Retinal pigment epithelial cell (primary cell): ENCODE results near the gene DYRK1A.
"Not testable (repeated sequence)": the region's sequence is repeated elsewhere in the genome, so short reads cannot be mapped to it uniquely, and the experiment has no call there.

Experiments used
- DNase-seq: peaks from one replicate; pipeline ENCODE4 v3.0.0-alpha.2; 2010; ENCODE audit warnings: low read depth
- H3K4me3 ChIP-seq: 2 replicates; pipeline ENCODE4 v1.5.1; 2011; ENCODE audit warnings: mild to moderate bottlenecking, low read length, control low read depth, moderate library complexity
- TF ChIP-seq, protein P1 (sequence below): conservative IDR thresholded peaks from 2 replicates; pipeline ENCODE4 v1.5.1; 2011; ENCODE audit warnings: low read depth, low read length, control low read depth, inconsistent platforms

The DYRK1A gene

DNA sequence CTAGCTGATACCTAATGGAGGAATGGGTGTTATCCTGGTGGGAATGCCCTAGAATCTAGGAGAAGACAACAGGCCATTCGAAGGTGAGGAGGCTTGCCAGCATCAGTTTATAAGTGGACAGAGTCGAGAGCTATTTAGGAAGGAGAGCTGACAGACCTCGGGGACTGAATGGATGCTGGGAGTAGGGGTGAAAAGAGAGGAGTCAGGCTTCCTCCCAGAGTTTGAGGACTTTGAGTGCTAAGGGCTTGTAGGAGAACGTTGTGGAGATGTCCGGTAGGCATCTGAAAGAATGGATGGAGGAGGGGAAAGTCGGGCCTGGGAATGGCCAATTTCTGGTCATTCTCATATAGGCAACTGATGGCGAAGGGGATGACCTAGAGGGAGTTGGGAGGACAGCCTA lies 155.1 kb downstream of the DYRK1A start:
- no peak overlapping the region for H3K4me3 ChIP-seq
- TF ChIP-seq, protein P1, sequence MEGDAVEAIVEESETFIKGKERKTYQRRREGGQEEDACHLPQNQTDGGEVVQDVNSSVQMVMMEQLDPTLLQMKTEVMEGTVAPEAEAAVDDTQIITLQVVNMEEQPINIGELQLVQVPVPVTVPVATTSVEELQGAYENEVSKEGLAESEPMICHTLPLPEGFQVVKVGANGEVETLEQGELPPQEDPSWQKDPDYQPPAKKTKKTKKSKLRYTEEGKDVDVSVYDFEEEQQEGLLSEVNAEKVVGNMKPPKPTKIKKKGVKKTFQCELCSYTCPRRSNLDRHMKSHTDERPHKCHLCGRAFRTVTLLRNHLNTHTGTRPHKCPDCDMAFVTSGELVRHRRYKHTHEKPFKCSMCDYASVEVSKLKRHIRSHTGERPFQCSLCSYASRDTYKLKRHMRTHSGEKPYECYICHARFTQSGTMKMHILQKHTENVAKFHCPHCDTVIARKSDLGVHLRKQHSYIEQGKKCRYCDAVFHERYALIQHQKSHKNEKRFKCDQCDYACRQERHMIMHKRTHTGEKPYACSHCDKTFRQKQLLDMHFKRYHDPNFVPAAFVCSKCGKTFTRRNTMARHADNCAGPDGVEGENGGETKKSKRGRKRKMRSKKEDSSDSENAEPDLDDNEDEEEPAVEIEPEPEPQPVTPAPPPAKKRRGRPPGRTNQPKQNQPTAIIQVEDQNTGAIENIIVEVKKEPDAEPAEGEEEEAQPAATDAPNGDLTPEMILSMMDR: no peak
- no peak for DNase-seq

DNA sequence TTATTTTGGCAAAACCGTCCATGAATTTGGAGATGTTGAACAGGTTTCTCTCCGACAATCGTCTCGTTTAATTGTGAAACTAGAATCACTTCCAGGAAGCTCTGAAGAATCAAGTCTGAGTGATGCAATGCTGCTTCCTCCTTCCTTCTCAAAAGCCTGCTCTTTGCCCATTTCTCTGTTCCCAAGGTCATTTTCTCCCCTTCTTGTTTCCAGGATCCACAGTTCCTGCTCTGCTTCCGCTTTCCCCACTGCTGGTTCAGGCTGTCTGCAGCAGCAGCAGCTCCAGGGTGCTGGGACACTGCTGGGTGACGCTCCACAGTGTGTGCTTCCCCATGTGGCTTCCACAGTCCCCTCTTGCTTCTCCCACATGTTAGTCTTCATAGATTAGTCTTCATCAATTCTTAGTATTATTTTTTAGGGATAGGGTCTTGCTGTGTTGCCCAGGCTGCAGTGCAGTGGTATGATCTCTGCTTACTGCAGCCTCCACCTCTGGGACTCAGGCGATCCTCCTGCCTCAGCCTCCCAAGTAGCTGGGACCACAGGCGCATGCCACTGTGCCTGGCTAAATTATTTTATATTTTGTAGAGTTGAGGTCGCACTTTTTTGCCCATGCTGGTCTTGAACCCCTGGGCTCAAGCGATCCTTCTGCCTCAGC lies 156.2 kb downstream of the DYRK1A start:
- no peak overlapping the region for H3K4me3 ChIP-seq
- no peak for DNase-seq
- TF ChIP-seq, protein P1: no peak

DNA sequence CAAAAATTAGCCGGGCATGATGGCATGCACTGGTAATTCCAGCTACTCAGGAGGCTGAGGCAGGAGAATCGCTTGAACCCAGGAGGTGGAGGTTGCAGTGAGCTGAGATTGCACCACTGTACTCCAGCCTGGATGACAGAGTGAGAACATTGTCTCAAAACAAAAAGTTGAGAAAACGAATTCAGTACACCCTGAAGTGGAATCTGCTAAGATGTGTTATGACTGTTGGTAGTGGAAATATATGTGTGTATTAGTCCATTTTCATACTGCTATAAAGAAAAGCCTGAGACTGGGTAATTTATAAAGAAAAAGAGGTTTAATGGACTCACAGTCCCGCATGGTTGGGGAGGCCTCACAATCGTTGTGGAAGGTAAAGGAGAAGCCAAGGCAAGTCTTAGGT lies 158.4 kb downstream of the DYRK1A start:
- not testable (repeated sequence) for H3K4me3 ChIP-seq, DNase-seq

DNA sequence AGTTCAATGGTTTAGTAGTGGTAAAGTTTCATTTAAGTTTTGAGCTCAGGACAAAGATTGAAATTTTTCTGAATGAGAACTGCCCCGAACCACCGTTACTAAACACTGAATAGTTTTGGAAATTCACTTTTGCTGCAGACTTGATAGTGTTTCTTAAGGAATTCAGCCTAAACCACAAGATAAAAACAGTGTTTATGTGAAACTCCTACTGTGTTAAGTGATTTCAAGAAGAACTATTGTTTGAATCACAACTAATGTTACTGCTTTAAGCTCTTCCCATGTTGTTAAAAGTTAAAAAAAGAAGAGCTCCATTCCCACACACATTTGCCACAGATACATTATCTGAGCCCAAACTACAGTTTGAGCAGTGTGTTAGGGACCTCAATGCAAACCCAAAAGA lies 159.2 kb downstream of the DYRK1A start:
- DNase-seq: no peak
- H3K4me3 ChIP-seq: no peak overlapping the region
- TF ChIP-seq, protein P1: no peak

DNA sequence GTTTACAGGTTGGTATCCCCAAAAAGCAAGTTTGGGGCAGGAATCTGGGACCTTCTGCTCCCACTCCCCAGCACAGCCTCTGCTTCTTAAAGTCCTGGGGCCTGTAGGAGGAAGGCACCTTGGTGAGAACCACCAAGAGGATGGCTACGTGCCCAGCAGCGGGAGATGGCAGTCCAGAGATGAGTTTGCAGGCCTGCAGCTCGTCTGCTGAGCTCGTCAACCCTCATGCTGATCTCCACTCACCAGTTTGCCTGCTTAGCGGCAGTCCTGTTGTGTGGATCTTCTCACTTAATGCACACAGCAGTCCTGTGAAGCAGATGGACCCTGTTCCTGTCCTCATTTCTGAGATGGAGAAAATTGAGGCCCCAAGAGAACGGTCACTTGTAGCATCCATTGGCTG lies 160.5 kb downstream of the DYRK1A start:
- DNase-seq: no peak
- no peak overlapping the region for H3K4me3 ChIP-seq
- TF ChIP-seq, protein P1: no peak

DNA sequence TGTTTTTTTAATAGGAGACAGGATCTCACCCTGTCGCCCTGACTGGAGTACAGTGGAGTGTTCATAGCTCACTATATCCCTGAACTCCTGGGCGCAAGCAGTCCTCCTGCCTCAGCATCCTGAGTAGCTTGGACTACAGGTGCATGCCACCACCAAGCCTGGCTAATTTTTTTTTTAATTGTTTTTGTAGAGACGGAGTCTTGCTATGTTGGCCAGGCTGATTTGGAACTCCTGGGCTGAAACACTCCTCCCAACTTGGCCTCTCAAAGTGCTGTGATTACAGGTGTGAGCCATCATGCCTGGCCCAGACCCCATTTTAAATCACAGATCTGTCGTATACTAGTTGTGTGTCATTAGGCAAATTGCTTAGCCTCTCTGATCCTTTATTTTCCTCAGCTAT lies 161.1 kb downstream of the DYRK1A start:
- no peak for DNase-seq
- TF ChIP-seq, protein P1: no peak
- H3K4me3 ChIP-seq: no peak overlapping the region

DNA sequence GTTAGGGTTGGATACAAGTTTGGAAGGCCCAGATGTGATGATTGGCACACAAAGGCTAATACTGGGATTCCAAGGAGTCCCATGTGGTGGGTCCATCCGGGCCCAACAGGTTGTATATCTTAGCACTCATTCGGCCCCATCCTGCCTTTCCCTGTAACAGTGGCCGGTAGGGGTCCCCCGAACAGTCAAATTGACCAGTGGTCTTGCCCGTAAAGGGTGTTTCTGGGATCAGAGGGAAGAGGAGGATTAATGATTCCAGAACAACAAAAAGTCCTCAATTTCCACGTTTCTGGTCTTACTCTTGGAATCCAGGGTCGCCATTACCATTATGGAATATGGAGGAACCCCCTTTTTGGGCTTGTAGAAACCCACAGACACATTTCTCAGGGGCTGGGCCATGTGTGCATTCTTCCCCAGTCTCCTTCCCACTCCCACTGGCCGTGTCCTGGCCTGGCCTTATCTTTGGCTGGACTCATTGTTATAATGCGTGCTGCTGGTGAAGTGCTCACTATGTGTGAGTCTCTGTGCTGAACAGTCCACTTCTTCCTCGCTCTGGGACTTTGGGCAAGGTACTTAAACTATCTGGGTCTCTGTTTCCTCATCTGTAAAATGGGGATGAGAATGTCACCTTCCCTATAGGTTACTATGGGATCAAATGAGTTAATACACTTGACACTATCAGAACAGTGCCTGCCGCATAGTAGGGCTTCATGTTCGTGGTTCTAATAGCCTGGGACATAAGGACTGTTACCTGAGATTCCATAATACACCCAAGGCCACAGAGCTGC lies 161.8 kb downstream of the DYRK1A start:
- no peak overlapping the region for H3K4me3 ChIP-seq
- no peak for DNase-seq
- TF ChIP-seq, protein P1: no peak
